Endothelial cell of umbilical vein (primary cell): ENCODE data around the gene TM9SF2.

Experiments used
- POLR2A ChIP-seq: IDR thresholded peaks from 2 replicates; pipeline ENCODE4 v1.6.1; 2012; ENCODE audit warnings: low read depth, mild to moderate bottlenecking, control low read depth, low read length
- POLR2AphosphoS5 ChIP-seq: IDR thresholded peaks from 2 replicates; pipeline ENCODE4 v1.6.1; 2012; ENCODE audit warnings: low read depth, mild to moderate bottlenecking, control low read depth, low read length, moderate library complexity; ENCODE audit not compliant: insufficient read depth
- TF ChIP-seq, protein P1 (sequence below), 2 donors: IDR thresholded peaks; 1 replicate in 1 of 2; 2 replicates in 1 of 2; pipeline ENCODE4 v1.5.1; 2011; ENCODE audit warnings: low read length in 2 of 2, mild to moderate bottlenecking in 2 of 2, moderate library complexity in 2 of 2, control low read depth in 1 of 2, inconsistent platforms in 1 of 2, low read depth in 1 of 2; ENCODE audit not compliant: insufficient read depth in 1 of 2; ENCODE audit errors: extremely low read depth in 1 of 2

GRCh38 chr13:99516153-99516929, 15.1 kb downstream of the TM9SF2 start:
- TF ChIP-seq, protein P1, sequence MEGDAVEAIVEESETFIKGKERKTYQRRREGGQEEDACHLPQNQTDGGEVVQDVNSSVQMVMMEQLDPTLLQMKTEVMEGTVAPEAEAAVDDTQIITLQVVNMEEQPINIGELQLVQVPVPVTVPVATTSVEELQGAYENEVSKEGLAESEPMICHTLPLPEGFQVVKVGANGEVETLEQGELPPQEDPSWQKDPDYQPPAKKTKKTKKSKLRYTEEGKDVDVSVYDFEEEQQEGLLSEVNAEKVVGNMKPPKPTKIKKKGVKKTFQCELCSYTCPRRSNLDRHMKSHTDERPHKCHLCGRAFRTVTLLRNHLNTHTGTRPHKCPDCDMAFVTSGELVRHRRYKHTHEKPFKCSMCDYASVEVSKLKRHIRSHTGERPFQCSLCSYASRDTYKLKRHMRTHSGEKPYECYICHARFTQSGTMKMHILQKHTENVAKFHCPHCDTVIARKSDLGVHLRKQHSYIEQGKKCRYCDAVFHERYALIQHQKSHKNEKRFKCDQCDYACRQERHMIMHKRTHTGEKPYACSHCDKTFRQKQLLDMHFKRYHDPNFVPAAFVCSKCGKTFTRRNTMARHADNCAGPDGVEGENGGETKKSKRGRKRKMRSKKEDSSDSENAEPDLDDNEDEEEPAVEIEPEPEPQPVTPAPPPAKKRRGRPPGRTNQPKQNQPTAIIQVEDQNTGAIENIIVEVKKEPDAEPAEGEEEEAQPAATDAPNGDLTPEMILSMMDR (IDR thresholded peaks at IDR 0.05; ENCODE audit: extremely low read depth in 1 of 2, insufficient read depth in 1 of 2, low read depth in 1 of 2, low read length in 2 of 2): no peak
- TF ChIP-seq POLR2A: no peak
- no peak for TF ChIP-seq POLR2AphosphoS5
